ENCODE results near the gene ZACN.
"Not testable (repeated sequence)": the region's sequence is repeated elsewhere in the genome, so short reads cannot be mapped to it uniquely, and the experiment has no call there.

ZACN gene

GRCh38 chr17:76078860-76079534, at the start of gene ZACN:
TSS of gene ZACN (plus strand) at chr17:76079182. CDS start at chr17:76079265, 83 bp downstream.
- DNase-seq: no peak

- DNase-seq: no peak
Measured at GRCh38 chr17:76032073-76032779, 46.8 kb upstream of the ZACN start.

GRCh38 chr17:76032780-76033108, 46.2 kb upstream of the ZACN start:
- DNase-seq: no peak

GRCh38 chr17:76033139-76033538, 45.8 kb upstream of the ZACN start:
- no peak for DNase-seq

GRCh38 chr17:76034428-76035350, 44.3 kb upstream of the ZACN start:
- DNase-seq: no peak

GRCh38 chr17:76036497-76037261, 42.3 kb upstream of the ZACN start:
- no peak for DNase-seq

GRCh38 chr17:76038050-76038449, 40.9 kb upstream of the ZACN start:
- no peak for DNase-seq

GRCh38 chr17:76039121-76039520, 39.9 kb upstream of the ZACN start:
- no peak for DNase-seq

GRCh38 chr17:76040376-76040775, 38.6 kb upstream of the ZACN start:
- DNase-seq: no peak

GRCh38 chr17:76042868-76043267, 36.1 kb upstream of the ZACN start:
- DNase-seq: not testable (repeated sequence)

GRCh38 chr17:76044475-76045007, 34.4 kb upstream of the ZACN start:
- not testable (repeated sequence) for DNase-seq

GRCh38 chr17:76046064-76046463, 32.9 kb upstream of the ZACN start:
- no peak for DNase-seq

GRCh38 chr17:76048025-76048605, 30.9 kb upstream of the ZACN start:
- no peak for DNase-seq

GRCh38 chr17:76048711-76049110, 30.3 kb upstream of the ZACN start:
- DNase-seq: no peak

- no peak for DNase-seq
Measured at GRCh38 chr17:76049239-76049638, 29.7 kb upstream of the ZACN start.

GRCh38 chr17:76049836-76050537, 29.0 kb upstream of the ZACN start:
- no peak for DNase-seq

GRCh38 chr17:76050538-76051467, 28.2 kb upstream of the ZACN start:
- no peak for DNase-seq

GRCh38 chr17:76051561-76051960, 27.4 kb upstream of the ZACN start:
- DNase-seq: no peak

GRCh38 chr17:76053246-76054111, 25.5 kb upstream of the ZACN start:
- no peak for DNase-seq

Data from activated gamma-delta T cell treated with Interleukin-2 at 50 U/mL for 16 hours (primary cell).